HepG2 (cell line): ENCODE measurements around the gene DZANK1.

Experiments used
- MLLT10 ChIP-seq: sonication (generic); formaldehyde crosslinking; IDR thresholded peaks from 2 replicates; pipeline ENCODE4 v1.4.0; 2020; ENCODE audit warnings: missing genetic modification reagents
- ZNF274 ChIP-seq: sonication (generic); formaldehyde crosslinking; IDR thresholded peaks from 2 replicates; pipeline ENCODE4 v1.5.1; 2020; ENCODE audit warnings: mild to moderate bottlenecking, missing genetic modification reagents
- TF ChIP-seq, protein P1 (sequence below): sonication (generic); formaldehyde crosslinking; IDR thresholded peaks from 2 replicates; pipeline ENCODE4 v1.5.0; 2020; ENCODE audit warnings: mild to moderate bottlenecking, missing genetic modification reagents

- TF ChIP-seq MLLT10 = no peak
- TF ChIP-seq, protein P1, sequence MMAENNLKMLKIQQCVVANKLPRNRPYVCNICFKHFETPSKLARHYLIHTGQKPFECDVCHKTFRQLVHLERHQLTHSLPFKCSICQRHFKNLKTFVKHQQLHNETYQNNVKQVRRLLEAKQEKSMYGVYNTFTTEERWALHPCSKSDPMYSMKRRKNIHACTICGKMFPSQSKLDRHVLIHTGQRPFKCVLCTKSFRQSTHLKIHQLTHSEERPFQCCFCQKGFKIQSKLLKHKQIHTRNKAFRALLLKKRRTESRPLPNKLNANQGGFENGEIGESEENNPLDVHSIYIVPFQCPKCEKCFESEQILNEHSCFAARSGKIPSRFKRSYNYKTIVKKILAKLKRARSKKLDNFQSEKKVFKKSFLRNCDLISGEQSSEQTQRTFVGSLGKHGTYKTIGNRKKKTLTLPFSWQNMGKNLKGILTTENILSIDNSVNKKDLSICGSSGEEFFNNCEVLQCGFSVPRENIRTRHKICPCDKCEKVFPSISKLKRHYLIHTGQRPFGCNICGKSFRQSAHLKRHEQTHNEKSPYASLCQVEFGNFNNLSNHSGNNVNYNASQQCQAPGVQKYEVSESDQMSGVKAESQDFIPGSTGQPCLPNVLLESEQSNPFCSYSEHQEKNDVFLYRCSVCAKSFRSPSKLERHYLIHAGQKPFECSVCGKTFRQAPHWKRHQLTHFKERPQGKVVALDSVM (CRISPR knock-in tag) = no peak; the same call in 1 of the 2 replicates
- peak; percentile 87; the same call in 1 of the 2 replicates for TF ChIP-seq ZNF274
These were observed 40.7 kb upstream of the DZANK1 start, which contains the start of gene SEC23B for GRCh38 chr20:18507218-18508191.
